Heart left ventricle (tissue), 13 donors: Measurements from ENCODE around the gene PHLPP2.

Source experiments
- CTCF ChIP-seq, 12 donors: fragments of 200-600 bp; sonication (generic) in 4 of 12; IDR thresholded peaks; one replicate each; pipeline versions ENCODE4 v1.5.0 to v1.8.0; 2018 to 2022; ENCODE audit warnings: antibody characterized with exemption in 12 of 12, mild to moderate bottlenecking in 5 of 12
- POLR2A ChIP-seq, 2 donors: fragments of 450-650 bp; IDR thresholded peaks; one replicate each; pipeline ENCODE4 v1.6.1; 2017; ENCODE audit warnings: antibody characterized with exemption in 2 of 2, mild to moderate bottlenecking in 2 of 2, moderate library complexity in 2 of 2
- donor health status: ischemic (EF 13 %, LVEDD 7.1; RV severe dilation, severe dysfunction).
- donor health status: DM: no; HTN: yes; CAD: no.
- donor health status: DM: no; HTN: no; CAD: no.
- donor health status: ischemic (EF 25% LVEDD 6.9; RV normal size, moderate dysfunction).
- donor health status: ischemic (EF 25% LVEDD 5.7; RV mildly dilated, moderate dysfunction).
- donor health status: ischemic (EF 35%, LVEDD 5.7; RV mildly dilated, moderate dysfunction).
- donor health status: nonischemic (EF 11% LVEDD 7.7; RV severe dilation, severe dysfunction).
- donor health status: DM: yes; HTN: yes; CAD: no.
- donor health status: PGD.
- donor health status: ischemic (EF 29% LVEDD 5.4; RV normal size, mild dysfunction).
- donor health status: nonischemic (EF 23%, LVEDD 6.1; RV moderate dilation, normal function).

DNA sequence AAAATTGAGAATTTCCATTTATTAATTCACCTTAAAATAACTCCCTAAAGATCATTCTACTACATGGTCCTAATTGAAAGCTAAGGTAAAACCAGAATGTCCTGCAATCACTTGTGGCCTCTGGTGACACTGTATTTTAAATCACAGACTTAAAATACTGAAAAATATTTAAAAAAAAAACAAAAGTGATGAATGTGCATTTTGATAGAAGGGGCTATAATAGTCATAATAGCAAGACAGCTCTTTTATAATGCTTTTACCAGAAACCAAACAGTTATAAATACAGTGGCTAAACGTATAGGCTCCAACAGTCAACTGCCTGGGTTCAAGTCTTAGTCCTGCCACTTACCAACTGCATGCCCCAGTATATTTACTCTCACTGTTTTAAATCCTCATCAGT lies 21.2 kb downstream of the PHLPP2 start:
- TF ChIP-seq CTCF (IDR thresholded peaks at IDR 0.05) = no peak
- no peak for TF ChIP-seq POLR2A (IDR thresholded peaks at IDR 0.05)
